CD4-positive, alpha-beta T cell (primary cell): ENCODE results near the gene GALNTL6. TPM values are rescaled to one million over a fixed set of nuclear protein-coding genes. Genes with fewer than 3 reads are reported as not detected.

Source experiments
- ATAC-seq: fragments of 200-7000 bp; cut with Tn5 transposase; one replicate; pipeline ENCODE4 v1.10.0; 2022; ENCODE audit warnings: mild to moderate bottlenecking; ENCODE audit not compliant: poor library complexity
- CTCF ChIA-PET: fragments of 350-600 bp; sonication (Branson Sonifier 250); formaldehyde crosslinking; loops from one replicate; lab custom pipeline; 2021; ENCODE audit warnings: antibody characterized with exemption, inconsistent platforms; lab: Charles Lee
- POLR2A ChIA-PET: fragments of 350-600 bp; sonication (Branson Sonifier 250); formaldehyde crosslinking; loops from one replicate; lab custom pipeline; 2021; ENCODE audit warnings: antibody characterized with exemption, inconsistent platforms; lab: Charles Lee
- DNase-seq, 14 experiments: peaks; one replicate each; pipeline ENCODE4 v3.0.0-alpha.2; 2013 to 2020; ENCODE audit warnings: mixed read lengths in 2 of 14
- H3K27ac ChIP-seq, 2 donors: one replicate each; pipeline versions ENCODE4 v1.5.1 to v1.7.0; 2013; ENCODE audit warnings: low read length in 2 of 2, low read depth in 1 of 2, mild to moderate bottlenecking in 1 of 2
- H3K27me3 ChIP-seq, 2 experiments: 1 replicate in 1 of 2; 2 replicates in 1 of 2; pipeline versions ENCODE4 v1.6.1 to v1.7.0; 2013; ENCODE audit warnings: low read length in 2 of 2, control low read depth in 1 of 2, mild to moderate bottlenecking in 1 of 2, moderate library complexity in 1 of 2; ENCODE audit not compliant: insufficient read depth in 2 of 2, control insufficient read depth in 1 of 2
- H3K36me3 ChIP-seq: one replicate; pipeline ENCODE4 v1.6.1; 2013; ENCODE audit warnings: low read length, control low read depth; ENCODE audit not compliant: insufficient read depth
- H3K4me1 ChIP-seq: one replicate; pipeline ENCODE4 v1.6.1; 2013; ENCODE audit warnings: low read length, control low read depth; ENCODE audit not compliant: insufficient read depth
- H3K4me3 ChIP-seq: one replicate; pipeline ENCODE4 v1.5.1; 2013; ENCODE audit warnings: mild to moderate bottlenecking, low read length, moderate library complexity
- H3K9me3 ChIP-seq, 2 experiments: 1 replicate in 1 of 2; 2 replicates in 1 of 2; pipeline versions ENCODE4 v1.6.1 to v1.7.0; 2013; ENCODE audit warnings: low read length in 2 of 2, mild to moderate bottlenecking in 2 of 2, control low read depth in 1 of 2, moderate library complexity in 1 of 2; ENCODE audit not compliant: control insufficient read depth in 1 of 2, insufficient read depth in 1 of 2
- H3K27ac Mint-ChIP-seq: one replicate; pipeline ENCODE4 v1.8.0; 2020; ENCODE audit warnings: mixed read lengths
- H3K27me3 Mint-ChIP-seq: one replicate; pipeline ENCODE4 v1.8.0; 2021; ENCODE audit warnings: mixed read lengths
- H3K36me3 Mint-ChIP-seq: one replicate; pipeline ENCODE4 v1.8.0; 2021; ENCODE audit warnings: low read depth, mixed read lengths
- H3K4me1 Mint-ChIP-seq: one replicate; pipeline ENCODE4 v1.8.0; 2021; ENCODE audit warnings: low read depth, mixed read lengths
- H3K4me3 Mint-ChIP-seq: one replicate; pipeline ENCODE4 v1.8.0; 2020; ENCODE audit warnings: mild to moderate bottlenecking, mixed read lengths
- H3K9me3 Mint-ChIP-seq: one replicate; pipeline ENCODE4 v1.8.0; 2020; ENCODE audit warnings: mixed read lengths
- intact Hi-C, 2 experiments: fragments of 100-400 bp; cut with DNase I in 1 of 2; cut with micrococcal nuclease in 1 of 2; formaldehyde crosslinking; loops; one replicate each; pipeline versions ENCODE4 v1.15.1 to v1.9.0; 2023 to 2025; cut with DNase I, micrococcal nuclease
- total RNA-seq, 174 experiments: library from RNA in 2 of 174; stranded (reverse) in 2 of 174; gene quantifications; one replicate each; pipeline ENCODE4 v1.2.3 and lab custom pipeline; 2021 to 2026
- TF ChIP-seq, protein P1 (sequence below): fragments of 200-600 bp; IDR thresholded peaks from one replicate; pipeline ENCODE4 v1.8.0; 2022; ENCODE audit warnings: antibody characterized with exemption, mild to moderate bottlenecking

GALNTL6 gene
- total RNA-seq, 2 experiments from 2014 or later: not detected

- DNase-seq (no peak), ATAC-seq (no peak)
- Histone ChIP-seq H3K9me3 (no peaks in the 10 kb centered on the region), H3K4me3 (no peak overlapping the region), H3K27me3 (no peaks in the 10 kb centered on the region), H3K36me3 (no peaks in the 10 kb centered on the region), H3K4me1 (no peaks in the 10 kb centered on the region), H3K27ac (no peak overlapping the region)
- no peaks in the 10 kb centered on the region for H3K36me3 Mint-ChIP-seq
- TF ChIP-seq, protein P1, sequence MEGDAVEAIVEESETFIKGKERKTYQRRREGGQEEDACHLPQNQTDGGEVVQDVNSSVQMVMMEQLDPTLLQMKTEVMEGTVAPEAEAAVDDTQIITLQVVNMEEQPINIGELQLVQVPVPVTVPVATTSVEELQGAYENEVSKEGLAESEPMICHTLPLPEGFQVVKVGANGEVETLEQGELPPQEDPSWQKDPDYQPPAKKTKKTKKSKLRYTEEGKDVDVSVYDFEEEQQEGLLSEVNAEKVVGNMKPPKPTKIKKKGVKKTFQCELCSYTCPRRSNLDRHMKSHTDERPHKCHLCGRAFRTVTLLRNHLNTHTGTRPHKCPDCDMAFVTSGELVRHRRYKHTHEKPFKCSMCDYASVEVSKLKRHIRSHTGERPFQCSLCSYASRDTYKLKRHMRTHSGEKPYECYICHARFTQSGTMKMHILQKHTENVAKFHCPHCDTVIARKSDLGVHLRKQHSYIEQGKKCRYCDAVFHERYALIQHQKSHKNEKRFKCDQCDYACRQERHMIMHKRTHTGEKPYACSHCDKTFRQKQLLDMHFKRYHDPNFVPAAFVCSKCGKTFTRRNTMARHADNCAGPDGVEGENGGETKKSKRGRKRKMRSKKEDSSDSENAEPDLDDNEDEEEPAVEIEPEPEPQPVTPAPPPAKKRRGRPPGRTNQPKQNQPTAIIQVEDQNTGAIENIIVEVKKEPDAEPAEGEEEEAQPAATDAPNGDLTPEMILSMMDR: no peak
- no peaks in the 10 kb centered on the region for H3K4me1 Mint-ChIP-seq
- H3K27ac Mint-ChIP-seq: no peak overlapping the region
- intact Hi-C loops: no loop called here
- POLR2A ChIA-PET: no interaction called here
- no peaks in the 10 kb centered on the region for H3K9me3 Mint-ChIP-seq
- CTCF ChIA-PET: no interaction called here
- H3K27me3 Mint-ChIP-seq: no peaks in the 10 kb centered on the region
- no peak overlapping the region for H3K4me3 Mint-ChIP-seq
Measured at GRCh38 chr4:172352356-172352755, 539.2 kb downstream of the GALNTL6 start.

DNA sequence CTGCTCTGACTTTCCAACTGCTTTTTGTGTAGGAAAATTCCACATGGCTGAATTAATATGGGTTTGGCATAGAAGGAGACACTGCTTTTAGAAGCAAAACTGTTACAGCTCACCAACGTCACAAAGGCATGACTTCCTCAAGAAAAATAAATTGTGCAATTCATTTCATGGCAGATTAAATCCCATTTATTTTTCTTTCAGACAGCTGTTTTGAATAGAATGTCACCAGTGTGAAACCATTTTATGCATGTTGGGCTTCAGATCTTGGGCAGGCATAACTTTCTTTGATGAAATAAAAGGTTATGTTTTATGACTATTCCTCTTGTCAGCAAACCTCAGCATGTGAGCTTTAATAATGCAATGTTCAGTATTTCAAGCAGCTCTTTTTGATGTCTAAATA, 542.8 kb downstream of the GALNTL6 start:
- TF ChIP-seq, protein P1: no peak
- no peaks in the 10 kb centered on the region for H3K4me1 ChIP-seq
- Mint-ChIP-seq H3K27me3 (no peaks in the 10 kb centered on the region), H3K27ac (no peak overlapping the region), H3K4me3 (no peak overlapping the region), H3K9me3 (peaks cover 5% of the 10 kb centered on the region), H3K4me1 (no peaks in the 10 kb centered on the region), H3K36me3 (no peaks in the 10 kb centered on the region)
- POLR2A ChIA-PET: no interaction called here
- no peak for ATAC-seq
- H3K4me3 ChIP-seq: no peak overlapping the region
- no peaks in the 10 kb centered on the region for H3K9me3 ChIP-seq
- no peak for DNase-seq
- H3K36me3 ChIP-seq: no peaks in the 10 kb centered on the region
- intact Hi-C loops: no loop called here
- H3K27ac ChIP-seq: no peak overlapping the region
- no peaks in the 10 kb centered on the region for H3K27me3 ChIP-seq
- CTCF ChIA-PET: interaction anchor here (0.9 kb wide), 1 partner anchor 65 kb away, joined by 3 read pairs; no protein-coding TSS in a partner anchor

- no peaks in the 10 kb centered on the region for H3K4me1 ChIP-seq
- ChIA-PET CTCF (no interaction called here), POLR2A (no interaction called here)
- H3K4me3 Mint-ChIP-seq: no peak overlapping the region
- no peak for ATAC-seq
- no peaks in the 10 kb centered on the region for H3K36me3 Mint-ChIP-seq
- no peak overlapping the region for H3K4me3 ChIP-seq
- H3K9me3 Mint-ChIP-seq: peaks cover 6% of the 10 kb centered on the region
- no peaks in the 10 kb centered on the region for H3K4me1 Mint-ChIP-seq
- H3K27me3 ChIP-seq: no peaks in the 10 kb centered on the region
- H3K9me3 ChIP-seq: no peaks in the 10 kb centered on the region
- intact Hi-C loops: no loop called here
- H3K27ac Mint-ChIP-seq: no peak overlapping the region
- no peak overlapping the region for H3K27ac ChIP-seq
- H3K27me3 Mint-ChIP-seq: no peaks in the 10 kb centered on the region
- no peak for DNase-seq
- TF ChIP-seq, protein P1: no peak
- H3K36me3 ChIP-seq: no peaks in the 10 kb centered on the region
Measured at GRCh38 chr4:172357006-172357540, 543.9 kb downstream of the GALNTL6 start.
